WTC11 (cell line): ENCODE data around the gene ANTKMT.

Source experiments
- ATF3 ChIP-seq: sonication (generic); formaldehyde crosslinking; conservative IDR thresholded peaks from 2 replicates; pipeline ENCODE4 v1.8.1; 2022; ENCODE audit warnings: mild to moderate bottlenecking, missing genetic modification reagents
- CTCF ChIP-seq: fragments of 200-600 bp; IDR thresholded peaks from 2 replicates; pipeline ENCODE4 v1.8.0; 2022; ENCODE audit warnings: antibody characterized with exemption
- FOXJ3 ChIP-seq: sonication (generic); formaldehyde crosslinking; IDR thresholded peaks from 2 replicates; pipeline ENCODE4 v1.9.0; 2021; ENCODE audit warnings: missing genetic modification reagents, mild to moderate bottlenecking, borderline replicate concordance
- FOXP1 ChIP-seq: sonication (generic); formaldehyde crosslinking; IDR thresholded peaks from 2 replicates; pipeline ENCODE4 v1.8.0; 2022; ENCODE audit warnings: missing genetic modification reagents, mild to moderate bottlenecking, moderate library complexity, borderline replicate concordance
- MAX ChIP-seq: sonication (generic); formaldehyde crosslinking; IDR thresholded peaks from 2 replicates; pipeline ENCODE4 v1.8.0; 2022; ENCODE audit warnings: mild to moderate bottlenecking, missing genetic modification reagents
- NR3C1 ChIP-seq: sonication (generic); formaldehyde crosslinking; conservative IDR thresholded peaks from 2 replicates; pipeline ENCODE4 v1.8.1; 2023; ENCODE audit warnings: low read depth, mild to moderate bottlenecking, missing genetic modification reagents
- TCF7 ChIP-seq: sonication (generic); formaldehyde crosslinking; IDR thresholded peaks from 2 replicates; pipeline ENCODE4 v1.8.0; 2022; ENCODE audit warnings: mild to moderate bottlenecking, low read depth, missing genetic modification reagents, moderate library complexity
- USF1 ChIP-seq: sonication (generic); formaldehyde crosslinking; IDR thresholded peaks from 2 replicates; pipeline ENCODE4 v1.8.0; 2022; ENCODE audit warnings: mild to moderate bottlenecking, missing genetic modification reagents
- ZBTB21 ChIP-seq: sonication (generic); formaldehyde crosslinking; IDR thresholded peaks from 2 replicates; pipeline ENCODE4 v1.8.1; 2023; ENCODE audit warnings: mild to moderate bottlenecking, missing genetic modification reagents, borderline replicate concordance

- TF ChIP-seq CTCF (no peak), TCF7 (no peak), USF1 (CRISPR knock-in tag) (no peak), FOXJ3 (CRISPR knock-in tag) (no peak), FOXP1 (CRISPR knock-in tag) (no peak), ZBTB21 (CRISPR knock-in tag) (no peak), NR3C1 (CRISPR knock-in tag) (no peak), ATF3 (no peak), MAX (CRISPR knock-in tag) (no peak)
Measured at GRCh38 chr16:766008-766819, 45.3 kb downstream of the ANTKMT start.
